Fibroblast of skin of scalp (primary cell): ENCODE results near the gene SACS. TPM values are rescaled to one million over a fixed set of nuclear protein-coding genes. Genes with fewer than 3 reads are reported as not detected.
A peak's percentile ranks its signal among the peaks of the same experiment; 100 is the strongest.

Experiments
- DNase-seq: peaks from one replicate; pipeline ENCODE4 v3.0.0-alpha.2; 2013
- polyA plus RNA-seq, 2 experiments: library from polyadenylated mRNA; unstranded; fragments of 120-200 nt; gene quantifications; one replicate each; pipeline ENCODE4 v1.2.1, GENCODE V29; 2013; ENCODE audit not compliant: insufficient read length in 2 of 2

SACS gene, protein sequence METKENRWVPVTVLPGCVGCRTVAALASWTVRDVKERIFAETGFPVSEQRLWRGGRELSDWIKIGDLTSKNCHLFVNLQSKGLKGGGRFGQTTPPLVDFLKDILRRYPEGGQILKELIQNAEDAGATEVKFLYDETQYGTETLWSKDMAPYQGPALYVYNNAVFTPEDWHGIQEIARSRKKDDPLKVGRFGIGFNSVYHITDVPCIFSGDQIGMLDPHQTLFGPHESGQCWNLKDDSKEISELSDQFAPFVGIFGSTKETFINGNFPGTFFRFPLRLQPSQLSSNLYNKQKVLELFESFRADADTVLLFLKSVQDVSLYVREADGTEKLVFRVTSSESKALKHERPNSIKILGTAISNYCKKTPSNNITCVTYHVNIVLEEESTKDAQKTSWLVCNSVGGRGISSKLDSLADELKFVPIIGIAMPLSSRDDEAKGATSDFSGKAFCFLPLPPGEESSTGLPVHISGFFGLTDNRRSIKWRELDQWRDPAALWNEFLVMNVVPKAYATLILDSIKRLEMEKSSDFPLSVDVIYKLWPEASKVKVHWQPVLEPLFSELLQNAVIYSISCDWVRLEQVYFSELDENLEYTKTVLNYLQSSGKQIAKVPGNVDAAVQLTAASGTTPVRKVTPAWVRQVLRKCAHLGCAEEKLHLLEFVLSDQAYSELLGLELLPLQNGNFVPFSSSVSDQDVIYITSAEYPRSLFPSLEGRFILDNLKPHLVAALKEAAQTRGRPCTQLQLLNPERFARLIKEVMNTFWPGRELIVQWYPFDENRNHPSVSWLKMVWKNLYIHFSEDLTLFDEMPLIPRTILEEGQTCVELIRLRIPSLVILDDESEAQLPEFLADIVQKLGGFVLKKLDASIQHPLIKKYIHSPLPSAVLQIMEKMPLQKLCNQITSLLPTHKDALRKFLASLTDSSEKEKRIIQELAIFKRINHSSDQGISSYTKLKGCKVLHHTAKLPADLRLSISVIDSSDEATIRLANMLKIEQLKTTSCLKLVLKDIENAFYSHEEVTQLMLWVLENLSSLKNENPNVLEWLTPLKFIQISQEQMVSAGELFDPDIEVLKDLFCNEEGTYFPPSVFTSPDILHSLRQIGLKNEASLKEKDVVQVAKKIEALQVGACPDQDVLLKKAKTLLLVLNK (N-terminal part only)
- polyA plus RNA-seq (2013, experiment 1 of 2; ENCODE audit: insufficient read length), result 48.4 TPM
- 56.9 TPM for polyA plus RNA-seq (2013, experiment 2 of 2; ENCODE audit: insufficient read length)

GRCh38 chr13:23433171-23434153 is at the start of gene SACS:
TSS of gene SACS (minus strand) at chr13:23433702. CDS start at chr13:23411239, 22,463 bp downstream.
- peak; percentile 62 for DNase-seq

DNA sequence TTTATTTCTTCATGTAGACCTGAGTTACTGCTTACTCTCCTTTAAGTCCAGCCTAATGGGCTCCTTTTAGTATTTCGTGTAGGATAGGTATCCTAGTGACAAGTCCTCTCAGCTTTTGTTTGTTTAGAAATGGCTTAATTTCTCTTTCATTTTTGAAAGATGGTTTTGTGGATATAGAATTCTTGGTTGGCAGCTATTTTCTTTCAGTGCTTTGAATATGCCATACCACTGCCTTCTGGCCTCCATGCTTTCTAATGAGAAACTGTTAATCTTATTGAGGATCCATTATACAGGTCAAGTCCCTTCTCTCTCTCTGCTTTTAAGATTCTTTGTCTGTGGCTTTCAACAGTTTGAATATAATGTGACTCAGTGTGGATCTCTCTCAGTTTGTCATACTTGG is 46.8 kb upstream of the SACS start:
- no peak for DNase-seq

DNA sequence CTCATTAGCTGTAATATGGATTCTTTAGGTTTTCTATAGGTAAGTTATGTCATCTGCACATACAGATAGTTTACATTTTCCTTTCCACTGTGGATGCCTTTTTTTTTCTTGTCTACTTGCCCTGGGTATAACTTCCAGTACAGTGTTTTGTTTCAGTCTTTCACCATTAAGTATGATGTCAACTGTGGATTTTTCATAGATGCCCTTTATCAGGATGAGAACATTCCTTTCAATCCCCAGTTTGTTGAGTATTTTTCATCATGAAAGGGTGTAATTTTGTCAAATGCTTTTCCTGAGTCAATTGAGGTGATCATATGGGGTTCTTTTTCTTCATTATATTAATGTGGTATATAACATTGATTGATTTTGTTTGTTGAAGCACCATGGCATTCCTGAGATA is 43.6 kb upstream of the SACS start:
- peak; percentile 51 for DNase-seq

GRCh38 chr13:23473221-23473620 is 39.7 kb upstream of the SACS start:
- peak; percentile 34 for DNase-seq

GRCh38 chr13:23472189-23472588 is 38.7 kb upstream of the SACS start:
- peak; percentile 33 for DNase-seq

- DNase-seq, result peak; percentile 53
Measured at GRCh38 chr13:23470790-23471614, 37.5 kb upstream of the SACS start.

- DNase-seq, result peak; percentile 96
Measured at GRCh38 chr13:23469951-23470421, 36.5 kb upstream of the SACS start.

GRCh38 chr13:23468811-23469210 is 35.3 kb upstream of the SACS start:
- peak; percentile 47 for DNase-seq

DNA sequence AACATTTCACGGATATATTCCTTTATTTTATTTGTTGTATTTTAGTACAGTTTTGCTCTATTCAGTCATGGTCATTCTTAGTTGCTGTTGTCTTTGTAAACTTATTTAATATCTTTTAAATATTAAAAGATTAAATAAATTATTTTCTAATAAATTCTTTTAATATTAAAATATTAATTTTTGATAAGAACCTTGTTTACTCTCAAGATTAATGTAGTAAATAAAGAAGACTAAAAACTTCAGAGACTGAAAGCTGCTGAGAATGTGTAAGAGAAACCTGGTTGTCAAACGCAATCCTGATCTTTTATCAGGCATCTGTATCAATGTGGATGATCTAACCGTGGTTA is 34.4 kb upstream of the SACS start:
- DNase-seq, result no peak

GRCh38 chr13:23467048-23467931 is 33.8 kb upstream of the SACS start:
- peak; percentile 73 for DNase-seq

DNA sequence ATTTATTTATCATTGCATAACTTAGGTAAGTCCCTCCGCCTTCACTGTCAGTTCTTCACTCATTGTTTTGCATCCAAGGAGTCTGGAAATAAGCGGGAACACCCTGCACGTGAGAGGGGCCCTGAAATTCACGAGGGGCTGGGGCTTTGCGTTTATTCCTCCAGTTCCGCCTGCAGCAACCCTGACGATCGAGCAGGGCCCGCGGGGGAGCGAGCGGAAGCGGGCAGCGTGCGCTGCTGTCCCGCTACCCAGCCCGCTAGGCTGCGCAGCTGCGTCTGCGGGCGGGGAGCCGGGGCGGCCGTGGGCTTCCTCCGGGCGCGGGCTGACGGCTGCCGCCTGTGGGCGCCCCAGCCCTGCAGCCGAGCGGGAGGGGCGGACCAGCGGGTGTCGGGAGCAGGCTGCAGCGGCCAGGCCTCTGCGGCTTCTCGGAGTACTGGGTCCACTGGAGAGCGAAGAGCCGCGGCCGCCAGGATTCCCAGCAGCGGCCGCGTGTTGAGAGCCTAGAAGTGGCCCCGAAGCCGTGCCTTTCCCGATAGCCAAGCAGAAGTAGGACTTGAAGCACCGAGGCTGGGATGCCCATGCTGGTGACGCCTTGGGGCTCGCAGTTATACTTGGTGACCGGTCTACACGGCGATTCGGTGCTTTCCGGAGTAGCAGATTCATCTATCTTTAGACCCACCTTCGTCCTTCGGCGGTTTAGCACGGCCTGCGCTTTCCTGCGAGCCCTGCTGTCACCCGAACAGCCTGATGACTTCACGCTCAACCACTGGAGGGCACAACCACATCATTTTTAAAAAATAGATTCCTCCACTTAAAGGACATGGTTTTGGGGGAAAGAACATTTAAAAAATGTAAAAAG is 32.9 kb upstream of the SACS start:
- DNase-seq, result peak; percentile 86

DNA sequence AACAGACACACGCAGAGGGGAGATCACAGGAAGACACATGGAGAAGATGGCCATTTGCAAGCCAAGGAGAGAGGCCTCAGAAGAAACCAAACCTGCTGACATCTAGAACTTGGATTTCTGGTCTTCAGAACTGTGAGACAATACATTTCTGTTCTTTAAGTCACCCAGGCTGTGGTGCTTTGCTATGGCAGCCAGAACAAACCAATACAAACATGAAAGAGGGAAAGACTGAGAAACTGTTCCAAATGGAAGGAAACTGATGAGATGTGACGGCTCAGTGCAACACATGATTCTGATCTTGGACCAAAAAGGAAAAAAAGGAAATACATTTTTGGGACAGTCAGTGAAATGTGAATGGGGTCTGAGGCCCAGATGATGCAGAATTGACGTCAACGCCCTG is 30.2 kb upstream of the SACS start:
- no peak for DNase-seq

DNA sequence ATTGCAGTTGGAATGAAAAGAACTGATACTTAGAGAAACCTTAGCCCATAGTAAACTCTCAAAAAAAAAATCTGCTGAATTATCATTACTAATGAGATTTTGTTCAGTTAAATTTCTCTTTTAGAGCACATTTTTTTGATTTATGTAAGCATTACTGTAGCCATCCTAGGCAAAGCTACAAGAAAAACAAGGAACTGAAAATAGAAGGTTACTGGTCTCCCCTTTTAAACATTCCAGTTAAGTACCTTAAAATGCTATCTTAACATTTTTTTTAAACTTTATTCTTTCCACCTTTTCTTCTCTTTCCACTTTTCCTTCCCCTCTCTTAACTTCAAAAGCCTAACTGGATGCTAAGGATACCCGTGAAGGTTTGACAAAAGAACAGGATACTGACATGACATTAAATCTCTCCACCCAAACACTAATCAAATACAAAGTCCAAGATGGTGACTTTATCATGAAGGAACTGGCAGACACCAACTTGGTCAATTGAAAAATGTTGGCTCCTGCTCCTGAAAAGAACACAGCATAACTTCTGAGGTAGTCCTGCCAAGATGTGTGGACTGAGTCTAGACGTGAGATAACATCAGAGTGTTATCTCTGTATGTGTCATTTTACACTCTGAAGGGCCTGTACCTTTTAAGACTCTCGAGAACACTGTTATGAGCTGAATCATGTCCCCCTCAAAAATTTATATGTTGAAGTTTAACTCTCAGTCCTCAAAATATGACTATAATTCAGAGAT is 29.5 kb upstream of the SACS start:
- peak; percentile 42 for DNase-seq

DNA sequence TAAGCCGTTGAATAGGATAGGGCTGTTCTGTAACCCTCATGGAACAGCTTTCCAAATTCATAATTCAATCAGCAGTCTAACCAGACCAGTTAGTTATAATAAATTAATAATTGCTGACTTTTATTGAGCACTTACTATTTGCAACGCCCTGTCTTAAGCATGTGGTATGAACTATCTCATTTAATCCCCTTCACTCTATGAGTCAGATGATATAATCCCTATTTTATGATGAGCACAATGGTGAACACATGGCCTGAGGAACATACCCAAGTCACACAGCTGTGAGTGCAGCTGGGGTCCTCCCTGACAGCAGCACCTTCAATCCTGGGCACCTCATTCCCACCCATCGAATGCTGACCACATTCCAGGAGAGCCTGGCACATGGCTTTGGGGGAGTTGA is 28.0 kb upstream of the SACS start:
- no peak for DNase-seq

DNA sequence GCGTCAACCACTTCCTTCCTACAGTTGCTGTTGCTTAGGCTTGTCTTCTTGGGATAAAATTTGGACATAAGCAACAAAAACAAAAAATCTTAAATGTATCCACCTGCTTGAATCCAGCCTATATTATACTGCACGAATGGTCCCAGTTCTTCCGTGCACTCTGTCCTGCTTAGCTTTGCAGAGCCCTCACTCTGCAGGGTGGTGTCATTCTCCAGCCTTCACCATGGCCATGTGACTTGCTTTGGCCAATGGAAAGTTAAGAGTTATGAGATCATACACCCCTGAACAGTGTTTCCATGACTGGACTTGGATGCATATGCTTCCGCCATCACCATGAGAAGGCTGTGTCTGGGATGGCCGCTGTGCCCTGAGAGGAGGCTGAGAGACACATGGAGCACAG is 27.4 kb upstream of the SACS start:
- no peak for DNase-seq

GRCh38 chr13:23460309-23460708 is 26.8 kb upstream of the SACS start:
- no peak for DNase-seq

GRCh38 chr13:23458989-23459388 is 25.5 kb upstream of the SACS start:
- no peak for DNase-seq
